GM12878 (cell line): ENCODE results near the gene PRR3. TPM values are rescaled to one million over a fixed set of nuclear protein-coding genes. Genes with fewer than 3 reads are reported as not detected.

Experiments used
- ATAC-seq: fragments of 200-7000 bp; cut with Tn5 transposase; 3 replicates; pipeline ENCODE4 v1.9.1; 2020; ENCODE audit warnings: mild to moderate bottlenecking, moderate library complexity
- BruUV-seq: library from RNA; stranded (reverse); fragments of 400-500 nt; replicated peaks from 2 replicates; lab custom pipeline; 2021; lab: Mats Ljungman, UMichigan
- CTCF ChIA-PET: fragments of 300-600 bp; sonication (Branson Sonifier 250); formaldehyde crosslinking; extraction: SDS; loops from one replicate; lab custom pipeline; 2021; ENCODE audit warnings: inconsistent platforms; lab: Yijun Ruan, JAX
- POLR2A ChIA-PET: fragments of 350-600 bp; formaldehyde crosslinking; extraction: SDS; loops from one replicate; lab custom pipeline; 2021; ENCODE audit warnings: inconsistent platforms; lab: Charles Lee
- RAD21 ChIA-PET: fragments of 300-600 bp; sonication (Branson Sonifier 250); formaldehyde crosslinking; loops from one replicate; lab custom pipeline; 2023; ENCODE audit warnings: antibody characterized with exemption; ENCODE audit not compliant: unreplicated experiment; lab: Charles Lee
- SMC1A ChIA-PET: fragments of 300-600 bp; sonication (Branson Sonifier 250); formaldehyde crosslinking; loops from one replicate; lab custom pipeline; 2023; ENCODE audit not compliant: unreplicated experiment, uncharacterized antibody; lab: Charles Lee
- DNase-seq: peaks from one replicate; pipeline ENCODE4 v3.0.0-alpha.2; 2011; ENCODE audit warnings: low read depth, low spot score
- FAIRE-seq: peaks from 3 replicates; lab custom pipeline; 2011; peaks lifted over from hg19 to GRCh38; lab: Jason Lieb, UNC
- H2AFZ ChIP-seq: 2 replicates; pipeline ENCODE4 v1.6.0; 2011; ENCODE audit warnings: low read depth, low read length, control low read depth; ENCODE audit not compliant: control insufficient read depth
- H3K27ac ChIP-seq: 2 replicates; pipeline ENCODE4 v1.5.1; 2011; ENCODE audit warnings: control low read depth; ENCODE audit not compliant: control insufficient read depth, insufficient read depth
- H3K27me3 ChIP-seq, 2 experiments: replicated peaks in 1 of 2; 2 replicates each; pipeline versions ENCODE4 v1.6.0 to v1.6.1; 2011; ENCODE audit warnings: low read length in 1 of 2; ENCODE audit not compliant: control insufficient read depth in 2 of 2, insufficient read depth in 2 of 2
- H3K36me3 ChIP-seq, 2 experiments: 2 replicates each; pipeline ENCODE4 v1.5.1; 2011; ENCODE audit warnings: low read length in 1 of 2; ENCODE audit not compliant: control insufficient read depth in 2 of 2, insufficient read depth in 2 of 2
- H3K4me1 ChIP-seq: 2 replicates; pipeline ENCODE4 v1.6.1; 2011; ENCODE audit warnings: mild to moderate bottlenecking, low read length, moderate library complexity, mixed read lengths; ENCODE audit not compliant: control insufficient read depth, insufficient read depth
- H3K4me2 ChIP-seq: 2 replicates; pipeline ENCODE4 v1.6.0; 2011; ENCODE audit warnings: control low read depth; ENCODE audit not compliant: control insufficient read depth, insufficient read depth
- H3K4me3 ChIP-seq: fragments of 200-600 bp; sonication (generic); 2 replicates; pipeline ENCODE4 v1.5.1; 2016
- H3K79me2 ChIP-seq: 2 replicates; pipeline ENCODE4 v1.6.0; 2011; ENCODE audit warnings: low read length; ENCODE audit not compliant: control insufficient read depth, insufficient read depth
- H3K9ac ChIP-seq: 2 replicates; pipeline ENCODE4 v1.8.0; 2011; ENCODE audit warnings: low read length, control low read depth, mixed read lengths; ENCODE audit not compliant: control insufficient read depth, insufficient read depth
- H3K9me3 ChIP-seq: replicated peaks from 3 replicates; pipeline ENCODE4 v1.5.1; 2011; ENCODE audit warnings: mild to moderate bottlenecking, low read length; ENCODE audit not compliant: control insufficient read depth, insufficient read depth
- H4K20me1 ChIP-seq: 2 replicates; pipeline ENCODE4 v1.6.0; 2011; ENCODE audit not compliant: control insufficient read depth, insufficient read depth
- CBFB ChIP-seq: IDR thresholded peaks from 2 replicates; pipeline ENCODE4 v1.6.1; 2016; ENCODE audit warnings: antibody characterized with exemption, low read depth
- FOXK2 ChIP-seq: fragments of 450-650 bp; IDR thresholded peaks from 2 replicates; pipeline ENCODE4 v1.6.1; 2017; ENCODE audit warnings: mild to moderate bottlenecking, moderate library complexity
- HCFC1 ChIP-seq: fragments of 150-350 bp; IDR thresholded peaks from 2 replicates; pipeline ENCODE4 v1.6.1; 2014; ENCODE audit warnings: low read length
- IKZF1 ChIP-seq: fragments of 450-650 bp; conservative IDR thresholded peaks from 2 replicates; pipeline ENCODE4 v1.6.1; 2017; ENCODE audit warnings: antibody characterized with exemption, mild to moderate bottlenecking
- IRF4 ChIP-seq: IDR thresholded peaks from 2 replicates; pipeline ENCODE4 v1.6.1; 2011; ENCODE audit warnings: low read depth, low read length
- KDM1A ChIP-seq: fragments of 200-600 bp; sonication (generic); IDR thresholded peaks from 2 replicates; pipeline ENCODE4 v1.6.1; 2016; ENCODE audit warnings: borderline replicate concordance
- MEF2A ChIP-seq: IDR thresholded peaks from 2 replicates; pipeline ENCODE4 v1.6.1; 2011; ENCODE audit warnings: low read depth, mild to moderate bottlenecking, low read length, moderate library complexity; ENCODE audit not compliant: insufficient read depth
- PKNOX1 ChIP-seq: fragments of 450-650 bp; IDR thresholded peaks from 2 replicates; pipeline ENCODE4 v1.6.1; 2016; ENCODE audit warnings: mild to moderate bottlenecking
- PRDM15 ChIP-seq: fragments of 450-650 bp; formaldehyde crosslinking; IDR thresholded peaks from 2 replicates; pipeline ENCODE4 v1.4.0; 2020; ENCODE audit warnings: mild to moderate bottlenecking, moderate library complexity
- RAD21 ChIP-seq: IDR thresholded peaks from 2 replicates; pipeline ENCODE4 v1.6.1; 2011; ENCODE audit warnings: mild to moderate bottlenecking, low read depth, low read length, moderate library complexity; ENCODE audit not compliant: insufficient read depth
- SMAD1 ChIP-seq: fragments of 450-650 bp; IDR thresholded peaks from 2 replicates; pipeline ENCODE4 v1.6.1; 2018; ENCODE audit warnings: mild to moderate bottlenecking, low read depth; ENCODE audit not compliant: partially characterized antibody
- SMC3 ChIP-seq: IDR thresholded peaks from 2 replicates; pipeline ENCODE4 v1.6.1; 2011; ENCODE audit warnings: low read length, improper control_type of control experiment, borderline replicate concordance
- ZBTB33 ChIP-seq: fragments of 450-650 bp; IDR thresholded peaks from 2 replicates; pipeline ENCODE4 v1.6.1; 2017; ENCODE audit warnings: mild to moderate bottlenecking
- ZNF24 ChIP-seq: fragments of 450-650 bp; IDR thresholded peaks from 2 replicates; pipeline ENCODE4 v1.6.1; 2017; ENCODE audit warnings: antibody characterized with exemption, mild to moderate bottlenecking
- WGBS: methylation state at CpG from one replicate; pipeline ENCODE4 v1.1.6; 2016; ENCODE audit warnings: low lambda C conversion rate; ENCODE audit not compliant: insufficient replicate concordance, insufficient coverage; ENCODE audit errors: missing lambda C conversion rate; 5-methylcytosine and 5-hydroxymethylcytosine counted together
- in situ Hi-C: fragments of 300-500 bp; cut with MboI; formaldehyde crosslinking; loops from 9 replicates; pipeline ENCODE4 v1.14.3; 2018; ENCODE audit warnings: mixed read lengths
- intact Hi-C: fragments of 100-400 bp; cut with micrococcal nuclease; formaldehyde crosslinking; loops from one replicate; pipeline ENCODE4 v1.14.2; 2022; ENCODE audit not compliant: unreplicated experiment
- polyA plus RNA-seq, 11 experiments: library from polyadenylated mRNA; depleted of rRNA in 4 of 11; unstranded in 6 of 11; stranded (reverse) in 5 of 11; fragments of >200 nt; fragmentation: Nextera tagmentation in 4 of 11; fragmentation: Illumina TruSeq in 1 of 11; extraction: Ambion mirVana in 4 of 11; extraction: Trizol in 1 of 11; gene quantifications; 1 replicate in 1 of 11; 2 replicates in 10 of 11; pipeline versions ENCODE4 v1.2.1 to v1.2.3, GENCODE V29; 2011 to 2016; ENCODE audit warnings: inconsistent platforms in 2 of 11, missing spikeins in 2 of 11, low read depth in 1 of 11
- total RNA-seq, 4 experiments: library from RNA; depleted of rRNA in 3 of 4; stranded (reverse); fragments of >200 nt in 3 of 4; fragmentation: Illumina TruSeq in 1 of 4; extraction: Trizol in 1 of 4; gene quantifications; 2 replicates each; pipeline versions ENCODE4 v1.2.1 to v1.2.3, GENCODE V29; 2013 to 2021

PRR3 gene
- total and polyA plus RNA-seq, 10 of the 15 experiments (the other 5 are each of a cell fraction or from before 2014, with no cell fraction given), result 14.0 to 38.2 (median 20.5) TPM

GRCh38 chr6:30544666-30545272, 12.3 kb upstream of the PRR3 start:
- peak; percentile 89 for FAIRE-seq
- WGBS, result 16% methylated on average over 6 of the region's 6 CpGs
- POLR2A ChIA-PET, result interaction anchor here (0.5 to 3.0 kb wide), 7 partner anchors 52 to 952 kb away, joined by 3 to 15 read pairs (median 3); no protein-coding TSS in a partner anchor
- TF ChIP-seq RAD21 (peak; percentile 66), HCFC1 (no peak), ZBTB33 (no peak), IKZF1 (no peak), CBFB (no peak), KDM1A (no peak), PKNOX1 (peak; percentile 13; the same call in 1 of the 2 replicates), IRF4 (0 out of 2 replicates have a peak, but pooled peaks have one; percentile 23), SMAD1 (no peak), ZNF24 (no peak), MEF2A (no peak), SMC3 (peak; percentile 95), PRDM15 (no peak), FOXK2 (no peak)

More at GRCh38 chr6:30544666-30545272, 12.3 kb upstream of the PRR3 start:
- Histone ChIP-seq H3K79me2 (no peaks in the 10 kb centered on the region), H2AFZ (no peak overlapping the region), H3K27me3 (no peaks in the 10 kb centered on the region), H3K4me3 (no peak overlapping the region), H3K27ac (no peak overlapping the region), H3K9me3 (no peaks in the 10 kb centered on the region), H3K36me3 (peaks cover 4 to 7% of the 10 kb centered on the region in 2 experiments), H3K4me1 (peaks cover 7% of the 10 kb centered on the region; the same call in 1 of the 2 replicates), H3K4me2 (no peak overlapping the region), H4K20me1 (no peaks in the 10 kb centered on the region), H3K9ac (no peak overlapping the region)
- in situ Hi-C loops, result no loop called here
- DNase-seq, result no peak
- peak; percentile 81 for ATAC-seq
- RAD21 ChIA-PET, result interaction anchor here (0.6 to 8.4 kb wide), 25 partner anchors 10 to 543 kb away, joined by 3 to 159 read pairs (median 4); partner anchors contain the start of genes ABCF1, DHX16, GNL1 and PRR3
- SMC1A ChIA-PET, result interaction anchor here (0.6 to 12.5 kb wide), 26 partner anchors 9 to 543 kb away, joined by 3 to 221 read pairs (median 4); partner anchors contain the start of genes GNL1 and PRR3
- CTCF ChIA-PET, result interaction anchor here (0.6 to 15.6 kb wide), 47 partner anchors 9 to 548 kb away, joined by 3 to 480 read pairs (median 4); partner anchors contain the start of genes DHX16, GNL1, PRR3 and VARS2
- intact Hi-C loops, result loop anchor here (1.0 to 5.0 kb wide), 3 partner anchors 62 to 193 kb away; partner anchors contain the start of gene DHX16
- BruUV-seq, result TSS peak; percentile 8
